Panc1 (cell line): ENCODE results near the gene OPN4. TPM values are rescaled to one million over a fixed set of nuclear protein-coding genes. Genes with fewer than 3 reads are reported as not detected.

Experiments
- ATAC-seq: fragments of 200-7000 bp; cut with Tn5 transposase; 2 replicates; pipeline ENCODE4 v1.9.1; 2020; ENCODE audit warnings: mild to moderate bottlenecking, moderate library complexity
- Bru-seq: library from RNA; stranded (reverse); fragments of 400-500 nt; gene quantifications from one replicate; lab custom pipeline; 2021; lab: Mats Ljungman, UMichigan
- BruChase-seq, 2 experiments: library from RNA; stranded (reverse); fragments of 400-500 nt; gene quantifications; one replicate each; lab custom pipeline; 2021; lab: Mats Ljungman, UMichigan
- BruUV-seq: library from RNA; stranded (reverse); fragments of 400-500 nt; replicated peaks from 2 replicates; lab custom pipeline; 2021; lab: Mats Ljungman, UMichigan
- CTCF ChIA-PET: fragments of 300-600 bp; sonication (Branson Sonifier 250); formaldehyde crosslinking; loops from one replicate; lab custom pipeline; 2022; ENCODE audit warnings: antibody characterized with exemption; lab: Charles Lee
- POLR2A ChIA-PET: fragments of 300-600 bp; sonication (Branson Sonifier 250); formaldehyde crosslinking; loops from one replicate; lab custom pipeline; 2022; ENCODE audit warnings: antibody characterized with exemption; lab: Charles Lee
- DNase-seq: peaks from one replicate; pipeline ENCODE4 v3.0.0-alpha.2; 2010; ENCODE audit warnings: low read depth, low spot score
- H3K27ac ChIP-seq: 2 replicates; pipeline ENCODE4 v1.5.1; 2011; ENCODE audit warnings: mild to moderate bottlenecking, low read length, inconsistent platforms
- H3K27me3 ChIP-seq: fragments of 200-500 bp; sonication (Bioruptor generic); 2 replicates; pipeline ENCODE4 v1.6.0; 2014; ENCODE audit warnings: low read length, inconsistent platforms; ENCODE audit not compliant: control insufficient read depth, insufficient read depth
- H3K36me3 ChIP-seq: fragments of 200-500 bp; sonication (Bioruptor generic); 2 replicates; pipeline ENCODE4 v1.5.1; 2014; ENCODE audit warnings: inconsistent platforms, mild to moderate bottlenecking, low read length, moderate library complexity; ENCODE audit not compliant: control insufficient read depth, insufficient read depth
- H3K4me1 ChIP-seq: 2 replicates; pipeline ENCODE4 v1.5.1; 2011; ENCODE audit warnings: inconsistent platforms, mild to moderate bottlenecking, low read length, moderate library complexity; ENCODE audit not compliant: control insufficient read depth, insufficient read depth
- H3K4me3 ChIP-seq, 2 experiments: 2 replicates each; pipeline ENCODE4 v1.5.1; 2011 to 2012; ENCODE audit warnings: low read depth in 2 of 2, low read length in 2 of 2, mild to moderate bottlenecking in 2 of 2, inconsistent platforms in 1 of 2, moderate library complexity in 1 of 2
- H3K9me3 ChIP-seq: fragments of 200-500 bp; sonication (Bioruptor generic); 2 replicates; pipeline ENCODE4 v1.5.1; 2014; ENCODE audit warnings: low read depth, mild to moderate bottlenecking, inconsistent platforms, low read length, moderate library complexity; ENCODE audit not compliant: control insufficient read depth, insufficient read depth
- CTCF ChIP-seq: fragments of 450-650 bp; IDR thresholded peaks from 2 replicates; pipeline ENCODE4 v1.5.1; 2017; ENCODE audit warnings: mild to moderate bottlenecking
- POLR2AphosphoS5 ChIP-seq: IDR thresholded peaks from 2 replicates; pipeline ENCODE4 v1.6.1; 2012; ENCODE audit warnings: mild to moderate bottlenecking, low read depth, low read length, moderate library complexity
- SIN3A ChIP-seq: IDR thresholded peaks from 2 replicates; pipeline ENCODE4 v1.6.1; 2012; ENCODE audit warnings: low read depth, mild to moderate bottlenecking, low read length, moderate library complexity, borderline replicate concordance; ENCODE audit not compliant: insufficient read depth
- TCF7L2 ChIP-seq: IDR thresholded peaks from 2 replicates; pipeline ENCODE4 v1.6.1; 2011; ENCODE audit warnings: mild to moderate bottlenecking, low read depth, low read length, inconsistent platforms
- in situ Hi-C: cut with HindIII; loops from 2 replicates; pipeline ENCODE4 v1.10.0; 2016; ENCODE audit warnings: low sequenced_read_pairs, low pct_unique_long_range_greater_than_20kb
- intact Hi-C: fragments of 100-400 bp; cut with micrococcal nuclease; formaldehyde crosslinking; loops from one replicate; pipeline ENCODE4 v1.10.0; 2022; ENCODE audit not compliant: unreplicated experiment
- long read RNA-seq: library from polyadenylated mRNA; unstranded; transcript quantifications from one replicate; pipeline ENCODE4 v2.0.0, GENCODE V29; 2021; ENCODE audit not compliant: unreplicated experiment
- polyA plus RNA-seq: library from polyadenylated mRNA; unstranded; fragments of >200 nt; gene quantifications from one replicate; pipeline ENCODE4 v1.2.1, GENCODE V29; 2012; ENCODE audit warnings: missing spikeins; ENCODE audit not compliant: insufficient read length
- total RNA-seq: library from RNA; stranded (reverse); gene quantifications from one replicate; pipeline ENCODE4 v1.2.1, GENCODE V29; 2021; ENCODE audit not compliant: unreplicated experiment
- TF ChIP-seq, protein P1 (sequence below), 2 experiments: IDR thresholded peaks; 2 replicates each; pipeline ENCODE4 v1.6.1; 2011 to 2012; ENCODE audit warnings: low read depth in 2 of 2, control low read depth in 1 of 2, low read length in 1 of 2, mild to moderate bottlenecking in 1 of 2, moderate library complexity in 1 of 2; ENCODE audit not compliant: insufficient read depth in 1 of 2

OPN4 gene, protein sequence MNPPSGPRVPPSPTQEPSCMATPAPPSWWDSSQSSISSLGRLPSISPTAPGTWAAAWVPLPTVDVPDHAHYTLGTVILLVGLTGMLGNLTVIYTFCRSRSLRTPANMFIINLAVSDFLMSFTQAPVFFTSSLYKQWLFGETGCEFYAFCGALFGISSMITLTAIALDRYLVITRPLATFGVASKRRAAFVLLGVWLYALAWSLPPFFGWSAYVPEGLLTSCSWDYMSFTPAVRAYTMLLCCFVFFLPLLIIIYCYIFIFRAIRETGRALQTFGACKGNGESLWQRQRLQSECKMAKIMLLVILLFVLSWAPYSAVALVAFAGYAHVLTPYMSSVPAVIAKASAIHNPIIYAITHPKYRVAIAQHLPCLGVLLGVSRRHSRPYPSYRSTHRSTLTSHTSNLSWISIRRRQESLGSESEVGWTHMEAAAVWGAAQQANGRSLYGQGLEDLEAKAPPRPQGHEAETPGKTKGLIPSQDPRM
- total RNA-seq (not detected), Bru-seq, nascent RNA (percentile 9 among the genes with signal in this experiment), BruChase-seq, experiment 1, labeled RNA remaining after a 2-hour chase (not detected), BruChase-seq, experiment 2, labeled RNA remaining after a 6-hour chase (percentile 7 among the genes with signal in this experiment)
- not detected for polyA plus RNA-seq
- long read RNA-seq: 0 reads

DNA sequence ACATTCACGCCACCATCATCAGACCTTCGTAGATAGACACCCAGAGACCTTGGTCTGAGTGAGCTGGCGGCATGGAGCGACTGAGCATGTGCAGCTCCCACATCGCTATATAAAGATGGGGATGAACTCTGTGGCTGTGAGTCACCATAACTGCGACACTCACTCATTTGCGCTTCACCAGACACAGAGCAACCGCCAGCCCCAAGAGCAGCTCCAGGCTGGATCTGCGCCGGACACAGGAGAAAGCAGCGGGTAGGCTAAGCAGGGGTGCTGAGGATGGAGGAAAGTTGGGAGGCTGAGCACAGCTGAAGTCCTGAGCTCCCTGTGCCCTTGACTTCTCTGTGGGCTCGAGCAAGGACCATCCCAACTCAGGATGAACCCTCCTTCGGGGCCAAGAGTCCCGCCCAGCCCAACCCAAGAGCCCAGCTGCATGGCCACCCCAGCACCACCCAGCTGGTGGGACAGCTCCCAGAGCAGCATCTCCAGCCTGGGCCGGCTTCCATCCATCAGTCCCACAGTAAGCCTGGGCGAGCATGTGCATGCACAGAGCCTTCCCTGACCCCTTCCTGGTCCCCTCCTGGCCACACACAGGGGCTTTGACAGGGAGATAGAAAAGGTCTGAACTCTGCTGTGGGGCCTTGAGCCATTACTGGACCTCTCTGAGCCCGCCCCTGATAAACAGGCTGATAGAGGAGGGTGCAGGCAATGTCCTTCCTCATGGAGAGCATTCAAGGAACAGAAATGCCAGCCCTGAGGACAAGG is at the start of gene OPN4:
OPN4 (plus strand) TSS at position 137 of the 762 bp plus-strand sequence; CDS start at position 374, 237 bp downstream.
- CTCF ChIA-PET: no interaction called here
- no peak for DNase-seq
- no peaks in the 10 kb centered on the region for H3K27me3 ChIP-seq

More for the DNA sequence above, at the start of gene OPN4:
- Histone ChIP-seq H3K4me3 (no peak within 1 kb of the TSS), H3K36me3 (no peaks in the 10 kb centered on the region), H3K4me1 (peaks cover 2% of the 10 kb centered on the region; the same call in 1 of the 2 replicates), H3K9me3 (no peaks in the 10 kb centered on the region), H3K27ac (no peak within 1 kb of the TSS)
- no TSS peak for BruUV-seq
- POLR2A ChIA-PET: no interaction called here
- TF ChIP-seq SIN3A (no peak), POLR2AphosphoS5 (no peak), CTCF (no peak), TCF7L2 (no peak)
- TF ChIP-seq, protein P1, sequence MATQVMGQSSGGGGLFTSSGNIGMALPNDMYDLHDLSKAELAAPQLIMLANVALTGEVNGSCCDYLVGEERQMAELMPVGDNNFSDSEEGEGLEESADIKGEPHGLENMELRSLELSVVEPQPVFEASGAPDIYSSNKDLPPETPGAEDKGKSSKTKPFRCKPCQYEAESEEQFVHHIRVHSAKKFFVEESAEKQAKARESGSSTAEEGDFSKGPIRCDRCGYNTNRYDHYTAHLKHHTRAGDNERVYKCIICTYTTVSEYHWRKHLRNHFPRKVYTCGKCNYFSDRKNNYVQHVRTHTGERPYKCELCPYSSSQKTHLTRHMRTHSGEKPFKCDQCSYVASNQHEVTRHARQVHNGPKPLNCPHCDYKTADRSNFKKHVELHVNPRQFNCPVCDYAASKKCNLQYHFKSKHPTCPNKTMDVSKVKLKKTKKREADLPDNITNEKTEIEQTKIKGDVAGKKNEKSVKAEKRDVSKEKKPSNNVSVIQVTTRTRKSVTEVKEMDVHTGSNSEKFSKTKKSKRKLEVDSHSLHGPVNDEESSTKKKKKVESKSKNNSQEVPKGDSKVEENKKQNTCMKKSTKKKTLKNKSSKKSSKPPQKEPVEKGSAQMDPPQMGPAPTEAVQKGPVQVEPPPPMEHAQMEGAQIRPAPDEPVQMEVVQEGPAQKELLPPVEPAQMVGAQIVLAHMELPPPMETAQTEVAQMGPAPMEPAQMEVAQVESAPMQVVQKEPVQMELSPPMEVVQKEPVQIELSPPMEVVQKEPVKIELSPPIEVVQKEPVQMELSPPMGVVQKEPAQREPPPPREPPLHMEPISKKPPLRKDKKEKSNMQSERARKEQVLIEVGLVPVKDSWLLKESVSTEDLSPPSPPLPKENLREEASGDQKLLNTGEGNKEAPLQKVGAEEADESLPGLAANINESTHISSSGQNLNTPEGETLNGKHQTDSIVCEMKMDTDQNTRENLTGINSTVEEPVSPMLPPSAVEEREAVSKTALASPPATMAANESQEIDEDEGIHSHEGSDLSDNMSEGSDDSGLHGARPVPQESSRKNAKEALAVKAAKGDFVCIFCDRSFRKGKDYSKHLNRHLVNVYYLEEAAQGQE (IDR thresholded peaks at IDR 0.05; ENCODE audit: insufficient read depth in 1 of 2, low read depth in 2 of 2, low read length in 1 of 2): no peak
- intact Hi-C loops (no loop called here), in situ Hi-C loops (no loop called here)
- ATAC-seq: peak; percentile 14; the same call in 1 of the 2 replicates
